Esophagus muscularis mucosa (tissue), 4 donors: ENCODE results near the gene TEFM.

Source experiments
- CTCF ChIP-seq, 3 experiments: fragments of 200-600 bp in 2 of 3; fragments of 450-650 bp in 1 of 3; sonication (generic) in 2 of 3; IDR thresholded peaks; one replicate each; pipeline ENCODE4 v1.5.1; 2017 to 2019; ENCODE audit warnings: antibody characterized with exemption in 3 of 3, mild to moderate bottlenecking in 2 of 3, moderate library complexity in 1 of 3
- EP300 ChIP-seq: sonication (generic); formaldehyde crosslinking; IDR thresholded peaks from one replicate; pipeline ENCODE4 v1.6.1; 2017; ENCODE audit warnings: antibody characterized with exemption
- POLR2A ChIP-seq: fragments of 450-650 bp; IDR thresholded peaks from one replicate; pipeline ENCODE4 v1.6.1; 2017; ENCODE audit warnings: antibody characterized with exemption, moderate library complexity, mild to moderate bottlenecking, low read depth
- POLR2AphosphoS5 ChIP-seq, 2 donors: sonication (generic); formaldehyde crosslinking; IDR thresholded peaks; one replicate each; pipeline ENCODE4 v1.6.1; 2017; ENCODE audit warnings: antibody characterized with exemption in 2 of 2

GRCh38 chr17:30917050-30917449, 11.0 kb upstream of the TEFM start:
- TF ChIP-seq CTCF (IDR thresholded peaks at IDR 0.05), result no peak
- TF ChIP-seq EP300, result no peak
- TF ChIP-seq POLR2AphosphoS5 (IDR thresholded peaks at IDR 0.05), result no peak
- TF ChIP-seq POLR2A, result no peak
